Endothelial cell of umbilical vein (primary cell): ENCODE measurements around the gene ADCY5. TPM values are rescaled to one million over a fixed set of nuclear protein-coding genes. Genes with fewer than 3 reads are reported as not detected.

Source experiments
- BruUV-seq: library from RNA; stranded (reverse); fragments of 400-500 nt; replicated peaks from 2 replicates; lab custom pipeline; 2021; lab: Mats Ljungman, UMichigan
- CTCF ChIA-PET: fragments of 300-600, 350-600 bp; sonication (Branson Sonifier 250); formaldehyde crosslinking; loops from one replicate; lab custom pipeline; 2021; ENCODE audit warnings: antibody characterized with exemption, inconsistent platforms; lab: Charles Lee
- POLR2A ChIA-PET: fragments of 300-600, 350-600 bp; sonication (Branson Sonifier 250); formaldehyde crosslinking; loops from one replicate; lab custom pipeline; 2021; ENCODE audit warnings: antibody characterized with exemption, inconsistent platforms; lab: Charles Lee
- DNase-seq: peaks from one replicate; pipeline ENCODE4 v3.0.0-alpha.2; 2011; ENCODE audit warnings: low read depth, low spot score
- FAIRE-seq: peaks from 2 replicates; lab custom pipeline; 2011; peaks lifted over from hg19 to GRCh38; lab: Jason Lieb, UNC
- H2AFZ ChIP-seq: 2 replicates; pipeline ENCODE4 v1.6.0; 2012; ENCODE audit warnings: low read depth, low read length, control low read depth, inconsistent platforms
- H3K27ac ChIP-seq: 2 replicates; pipeline ENCODE4 v1.5.1; 2011; ENCODE audit warnings: low read depth, mild to moderate bottlenecking, control low read depth, low read length, moderate library complexity; ENCODE audit not compliant: insufficient read depth
- H3K27me3 ChIP-seq, 2 experiments: 2 replicates each; pipeline versions ENCODE4 v1.6.0 to v1.6.1; 2011; ENCODE audit warnings: low read length in 2 of 2, mixed read lengths in 1 of 2; ENCODE audit not compliant: control insufficient read depth in 2 of 2, insufficient read depth in 2 of 2
- H3K36me3 ChIP-seq, 2 experiments: 2 replicates in 1 of 2; 3 replicates in 1 of 2; pipeline ENCODE4 v1.5.1; 2011; ENCODE audit warnings: low read length in 2 of 2, mild to moderate bottlenecking in 1 of 2, moderate library complexity in 1 of 2; ENCODE audit not compliant: control insufficient read depth in 2 of 2, insufficient read depth in 2 of 2; ENCODE audit errors: extremely low read depth in 1 of 2
- H3K4me1 ChIP-seq: 3 replicates; pipeline ENCODE4 v1.5.1; 2011; ENCODE audit warnings: mild to moderate bottlenecking, low read length; ENCODE audit not compliant: control insufficient read depth, insufficient read depth; ENCODE audit errors: extremely low read depth
- H3K4me2 ChIP-seq: 2 replicates; pipeline ENCODE4 v1.6.1; 2011; ENCODE audit warnings: low read length, control low read depth, mixed read lengths; ENCODE audit not compliant: insufficient read depth
- H3K4me3 ChIP-seq, 3 experiments: fragments of 200-600 bp in 1 of 3; sonication (generic), shearing (Covaris generic) in 1 of 3; replicated peaks in 1 of 3; 2 replicates each; pipeline ENCODE4 v1.5.1; 2011 to 2016; ENCODE audit warnings: control low read depth in 3 of 3, low read length in 3 of 3, mild to moderate bottlenecking in 2 of 3, inconsistent platforms in 1 of 3, low read depth in 1 of 3, moderate library complexity in 1 of 3; ENCODE audit not compliant: insufficient read depth in 1 of 3
- H3K79me2 ChIP-seq: 2 replicates; pipeline ENCODE4 v1.6.0; 2012; ENCODE audit warnings: low read length, inconsistent platforms; ENCODE audit not compliant: control insufficient read depth, insufficient read depth
- H3K9ac ChIP-seq: replicated peaks from 2 replicates; pipeline ENCODE3; 2011; ENCODE audit warnings: low read length, control low read depth; ENCODE audit not compliant: insufficient read depth; ENCODE audit errors: extremely low read depth
- H3K9me1 ChIP-seq: replicated peaks from 3 replicates; pipeline ENCODE4 v1.6.0; 2011; ENCODE audit warnings: mild to moderate bottlenecking, low read length; ENCODE audit not compliant: control insufficient read depth, insufficient read depth; ENCODE audit errors: extremely low read depth
- H3K9me3 ChIP-seq: replicated peaks from 2 replicates; pipeline ENCODE4 v1.5.1; 2012; ENCODE audit warnings: low read length, inconsistent platforms; ENCODE audit not compliant: control insufficient read depth, insufficient read depth
- H4K20me1 ChIP-seq: replicated peaks from 2 replicates; pipeline ENCODE3; 2011; ENCODE audit warnings: mild to moderate bottlenecking, low read length; ENCODE audit not compliant: control insufficient read depth, insufficient read depth; ENCODE audit errors: extremely low read depth
- EZH2 ChIP-seq: IDR thresholded peaks from 2 replicates; pipeline ENCODE4 v1.6.1; 2012; ENCODE audit warnings: borderline replicate concordance, low read depth, mild to moderate bottlenecking, moderate library complexity, low read length, inconsistent platforms; ENCODE audit not compliant: severe bottlenecking
- FOS ChIP-seq: IDR thresholded peaks from 2 replicates; pipeline ENCODE4 v1.6.1; 2011; ENCODE audit warnings: mild to moderate bottlenecking, low read length, moderate library complexity, borderline replicate concordance; ENCODE audit not compliant: insufficient read depth
- GATA2 ChIP-seq: IDR thresholded peaks from 2 replicates; pipeline ENCODE4 v1.7.0; 2011; ENCODE audit warnings: low read depth, mild to moderate bottlenecking, moderate library complexity, mixed read lengths, low read length; ENCODE audit not compliant: insufficient read length, insufficient read depth
- JUN ChIP-seq: IDR thresholded peaks from 2 replicates; pipeline ENCODE4 v1.6.1; 2011; ENCODE audit warnings: borderline replicate concordance, low read depth; ENCODE audit not compliant: insufficient read length, insufficient read depth
- MYC ChIP-seq: IDR thresholded peaks from one replicate; pipeline ENCODE4 v1.6.1; 2011; ENCODE audit warnings: mild to moderate bottlenecking, low read depth, low read length
- POLR2A ChIP-seq: IDR thresholded peaks from 2 replicates; pipeline ENCODE4 v1.6.1; 2012; ENCODE audit warnings: low read depth, mild to moderate bottlenecking, control low read depth, low read length
- POLR2AphosphoS5 ChIP-seq: IDR thresholded peaks from 2 replicates; pipeline ENCODE4 v1.6.1; 2012; ENCODE audit warnings: low read depth, mild to moderate bottlenecking, control low read depth, low read length, moderate library complexity; ENCODE audit not compliant: insufficient read depth
- dilution Hi-C: fragments of 300-500 bp; cut with MboI; formaldehyde crosslinking; loops from one replicate; pipeline ENCODE4 v1.15.0; 2019; ENCODE audit warnings: low sequenced_read_pairs; ENCODE audit not compliant: extremely low pct_ligation_motif_present
- intact Hi-C: fragments of 100-400 bp; cut with micrococcal nuclease; formaldehyde crosslinking; loops from one replicate; pipeline ENCODE4 v1.10.0; 2022
- polyA plus RNA-seq, 4 experiments: library from polyadenylated mRNA; depleted of rRNA in 3 of 4; stranded (reverse) in 3 of 4; unstranded in 1 of 4; fragments of >200 nt; gene quantifications; 2 replicates each; pipeline versions ENCODE4 v1.2.1 to v1.2.3, GENCODE V29; 2011 to 2012; ENCODE audit warnings: missing spikeins in 1 of 4
- total RNA-seq: library from RNA; stranded (reverse); gene quantifications from 2 replicates; pipeline ENCODE4 v1.2.3, GENCODE V29; 2021
- TF ChIP-seq, protein P1 (sequence below): IDR thresholded peaks from 2 replicates; pipeline ENCODE4 v1.6.1; 2011; ENCODE audit not compliant: insufficient read depth, insufficient read length
- TF ChIP-seq, protein P2 (sequence below), 2 donors: IDR thresholded peaks; 1 replicate in 1 of 2; 2 replicates in 1 of 2; pipeline ENCODE4 v1.5.1; 2011; ENCODE audit warnings: low read length in 2 of 2, mild to moderate bottlenecking in 2 of 2, moderate library complexity in 2 of 2, control low read depth in 1 of 2, inconsistent platforms in 1 of 2, low read depth in 1 of 2; ENCODE audit not compliant: insufficient read depth in 1 of 2; ENCODE audit errors: extremely low read depth in 1 of 2

Gene ADCY5
- total and polyA plus RNA-seq, 2 donors (not counting 3 experiments of a cell fraction or from before 2014, with no cell fraction given) = 0.01 TPM; not detected in 1

DNA sequence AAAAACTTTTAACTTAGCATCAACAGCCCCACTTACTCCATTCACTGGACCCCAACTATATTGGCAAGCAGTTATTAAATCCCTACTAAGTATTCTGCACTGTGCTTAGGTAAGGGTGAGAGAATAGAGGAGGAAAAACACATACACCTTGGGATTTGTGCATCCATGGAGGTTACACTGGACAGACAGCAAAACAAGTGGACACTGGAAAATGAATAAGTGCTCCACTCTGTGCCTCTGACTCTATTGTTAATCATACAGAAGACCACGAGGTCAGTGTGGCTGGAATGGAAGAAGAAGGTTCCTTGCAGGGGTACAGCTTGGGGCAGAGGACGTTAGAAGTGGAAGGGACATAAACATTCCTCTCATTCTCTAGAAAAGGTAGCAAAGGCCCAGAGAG lies 3.2 kb downstream of the ADCY5 start:
- H3K36me3 ChIP-seq = no peaks in the 10 kb centered on the region
- H3K9ac ChIP-seq = no peak overlapping the region
- no peaks in the 10 kb centered on the region for H3K4me1 ChIP-seq
- TF ChIP-seq FOS (no peak), EZH2 (no peak)
- TF ChIP-seq, protein P1, sequence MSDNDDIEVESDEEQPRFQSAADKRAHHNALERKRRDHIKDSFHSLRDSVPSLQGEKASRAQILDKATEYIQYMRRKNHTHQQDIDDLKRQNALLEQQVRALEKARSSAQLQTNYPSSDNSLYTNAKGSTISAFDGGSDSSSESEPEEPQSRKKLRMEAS = no peak
- H3K27me3 ChIP-seq = peaks cover 33 to 59% of the 10 kb centered on the region in 2 experiments
- no peaks in the 10 kb centered on the region for H3K79me2 ChIP-seq
- BruUV-seq = no TSS peak
- intact Hi-C loops (loop anchor here (5.0 kb wide), 1 partner anchor 112 kb away; no protein-coding TSS in a partner anchor), dilution Hi-C loops (no loop called here)
- POLR2A ChIA-PET = no interaction called here
- H4K20me1 ChIP-seq = no peaks in the 10 kb centered on the region
- no peak overlapping the region for H3K4me3 ChIP-seq
- no peak overlapping the region for H2AFZ ChIP-seq
- H3K9me3 ChIP-seq = no peaks in the 10 kb centered on the region
- DNase-seq (no peak), FAIRE-seq (no peak)
- H3K4me2 ChIP-seq = no peak overlapping the region
- H3K27ac ChIP-seq = no peak overlapping the region
- no peaks in the 10 kb centered on the region for H3K9me1 ChIP-seq
- CTCF ChIA-PET = interaction anchor here (0.6 to 4.1 kb wide), 4 partner anchors 12 to 115 kb away, joined by 3 to 19 read pairs (median 4); no protein-coding TSS in a partner anchor

DNA sequence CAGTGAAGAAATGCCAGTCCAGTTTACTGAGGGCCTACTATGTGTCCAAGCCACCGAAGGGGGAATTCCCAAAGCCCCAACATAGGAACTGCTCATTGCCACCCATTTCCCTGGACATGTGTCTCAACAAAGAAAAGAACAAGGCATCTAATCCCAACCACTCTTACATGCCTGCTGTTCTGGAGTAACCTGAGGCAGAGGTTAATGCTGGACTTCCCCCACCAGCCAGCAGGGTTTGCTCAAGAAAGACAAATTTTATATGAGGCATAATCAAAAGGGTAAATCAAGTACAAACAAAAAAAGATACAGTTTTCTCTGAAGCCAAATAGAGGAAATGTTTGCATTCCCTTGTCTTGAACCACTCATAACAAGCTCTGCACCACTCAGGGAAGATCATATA lies 4.1 kb downstream of the ADCY5 start:
- no TSS peak for BruUV-seq
- peaks cover 29 to 49% of the 10 kb centered on the region in 2 experiments for H3K27me3 ChIP-seq
- CTCF ChIA-PET = interaction anchor here (1.1 kb wide), 1 partner anchor 13 kb away, joined by 3 read pairs; no protein-coding TSS in a partner anchor
- no peak overlapping the region for H3K4me3 ChIP-seq
- no peak overlapping the region for H2AFZ ChIP-seq
- no peak for FAIRE-seq
- H3K79me2 ChIP-seq = no peaks in the 10 kb centered on the region
- no peak overlapping the region for H3K4me2 ChIP-seq
- POLR2A ChIA-PET = no interaction called here
- H3K4me1 ChIP-seq = no peaks in the 10 kb centered on the region
- no peaks in the 10 kb centered on the region for H3K9me3 ChIP-seq
- no peak for DNase-seq
- H3K36me3 ChIP-seq = no peaks in the 10 kb centered on the region
- no peaks in the 10 kb centered on the region for H3K9me1 ChIP-seq
- H4K20me1 ChIP-seq = no peaks in the 10 kb centered on the region
- TF ChIP-seq, protein P2, sequence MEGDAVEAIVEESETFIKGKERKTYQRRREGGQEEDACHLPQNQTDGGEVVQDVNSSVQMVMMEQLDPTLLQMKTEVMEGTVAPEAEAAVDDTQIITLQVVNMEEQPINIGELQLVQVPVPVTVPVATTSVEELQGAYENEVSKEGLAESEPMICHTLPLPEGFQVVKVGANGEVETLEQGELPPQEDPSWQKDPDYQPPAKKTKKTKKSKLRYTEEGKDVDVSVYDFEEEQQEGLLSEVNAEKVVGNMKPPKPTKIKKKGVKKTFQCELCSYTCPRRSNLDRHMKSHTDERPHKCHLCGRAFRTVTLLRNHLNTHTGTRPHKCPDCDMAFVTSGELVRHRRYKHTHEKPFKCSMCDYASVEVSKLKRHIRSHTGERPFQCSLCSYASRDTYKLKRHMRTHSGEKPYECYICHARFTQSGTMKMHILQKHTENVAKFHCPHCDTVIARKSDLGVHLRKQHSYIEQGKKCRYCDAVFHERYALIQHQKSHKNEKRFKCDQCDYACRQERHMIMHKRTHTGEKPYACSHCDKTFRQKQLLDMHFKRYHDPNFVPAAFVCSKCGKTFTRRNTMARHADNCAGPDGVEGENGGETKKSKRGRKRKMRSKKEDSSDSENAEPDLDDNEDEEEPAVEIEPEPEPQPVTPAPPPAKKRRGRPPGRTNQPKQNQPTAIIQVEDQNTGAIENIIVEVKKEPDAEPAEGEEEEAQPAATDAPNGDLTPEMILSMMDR (IDR thresholded peaks at IDR 0.05; ENCODE audit: extremely low read depth in 1 of 2, insufficient read depth in 1 of 2, low read depth in 1 of 2, low read length in 2 of 2) = no peak
- no peak for TF ChIP-seq POLR2AphosphoS5
- no peak for TF ChIP-seq POLR2A
- TF ChIP-seq JUN = no peak
- TF ChIP-seq, protein P1 = no peak
- no peak for TF ChIP-seq EZH2
- no peak for TF ChIP-seq FOS
- TF ChIP-seq MYC = no peak
- TF ChIP-seq GATA2 = no peak
- intact Hi-C loops (loop anchor here (5.0 kb wide), 1 partner anchor 113 kb away; no protein-coding TSS in a partner anchor), dilution Hi-C loops (no loop called here)
- no peak overlapping the region for H3K9ac ChIP-seq
- no peak overlapping the region for H3K27ac ChIP-seq
